Adrenal gland (tissue), 5 donors: ENCODE results near the gene ARHGEF4.

Experiments used
- POLR2A ChIP-seq, 2 donors: fragments of 450-650 bp; IDR thresholded peaks; one replicate each; pipeline ENCODE4 v1.6.1; 2017; ENCODE audit warnings: antibody characterized with exemption in 2 of 2, mild to moderate bottlenecking in 2 of 2, moderate library complexity in 1 of 2
- TF ChIP-seq, protein P1 (sequence below), 6 experiments: fragments of 450-650 bp in 4 of 6; fragments of 200-600 bp in 2 of 6; sonication (generic) in 1 of 6; IDR thresholded peaks; 1 replicate in 5 of 6; 2 replicates in 1 of 6; pipeline versions ENCODE4 v1.5.1 to v1.8.0; 2016 to 2021; ENCODE audit warnings: antibody characterized with exemption in 6 of 6, mild to moderate bottlenecking in 2 of 6, moderate library complexity in 1 of 6
- donor health status: DM: no; HTN: no; CAD: no.

DNA sequence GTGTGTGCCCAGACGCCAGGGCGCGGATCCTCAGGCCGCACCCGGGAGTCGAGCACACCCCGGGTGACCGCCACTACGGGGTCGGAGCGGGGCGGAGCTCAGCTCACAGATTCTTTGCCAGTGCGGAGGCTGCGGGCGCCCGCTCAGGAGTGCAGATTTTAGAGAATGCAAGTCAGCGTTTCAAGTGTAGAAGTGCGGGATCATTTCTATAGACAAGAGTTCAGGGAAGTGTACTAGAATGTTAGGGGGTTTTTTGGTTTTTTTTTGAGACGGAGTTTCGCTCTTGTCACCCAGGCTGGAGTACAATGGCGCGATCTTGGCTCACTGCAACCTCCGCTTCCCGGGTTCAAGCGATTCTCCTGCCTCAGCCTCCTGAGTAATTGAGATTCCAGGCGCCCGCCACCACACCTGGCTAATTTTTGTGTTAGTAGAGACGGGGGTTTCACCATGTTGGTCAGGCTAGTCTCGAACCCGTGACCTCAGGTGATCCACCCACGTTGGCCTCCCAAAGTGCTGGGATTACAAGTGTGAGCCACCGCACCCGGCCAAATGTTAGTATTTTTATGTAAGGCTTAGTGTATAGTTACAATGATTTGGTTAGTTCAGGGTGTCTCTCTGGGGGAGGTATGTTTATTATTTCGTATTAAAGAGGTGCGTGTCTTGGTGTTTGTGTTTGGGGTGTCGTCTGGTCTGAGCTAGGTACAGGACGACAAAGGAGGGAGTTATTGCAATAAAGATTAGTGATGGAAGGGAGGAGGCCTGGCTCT is 257.2 kb downstream of the ARHGEF4 start:
- TF ChIP-seq, protein P1, sequence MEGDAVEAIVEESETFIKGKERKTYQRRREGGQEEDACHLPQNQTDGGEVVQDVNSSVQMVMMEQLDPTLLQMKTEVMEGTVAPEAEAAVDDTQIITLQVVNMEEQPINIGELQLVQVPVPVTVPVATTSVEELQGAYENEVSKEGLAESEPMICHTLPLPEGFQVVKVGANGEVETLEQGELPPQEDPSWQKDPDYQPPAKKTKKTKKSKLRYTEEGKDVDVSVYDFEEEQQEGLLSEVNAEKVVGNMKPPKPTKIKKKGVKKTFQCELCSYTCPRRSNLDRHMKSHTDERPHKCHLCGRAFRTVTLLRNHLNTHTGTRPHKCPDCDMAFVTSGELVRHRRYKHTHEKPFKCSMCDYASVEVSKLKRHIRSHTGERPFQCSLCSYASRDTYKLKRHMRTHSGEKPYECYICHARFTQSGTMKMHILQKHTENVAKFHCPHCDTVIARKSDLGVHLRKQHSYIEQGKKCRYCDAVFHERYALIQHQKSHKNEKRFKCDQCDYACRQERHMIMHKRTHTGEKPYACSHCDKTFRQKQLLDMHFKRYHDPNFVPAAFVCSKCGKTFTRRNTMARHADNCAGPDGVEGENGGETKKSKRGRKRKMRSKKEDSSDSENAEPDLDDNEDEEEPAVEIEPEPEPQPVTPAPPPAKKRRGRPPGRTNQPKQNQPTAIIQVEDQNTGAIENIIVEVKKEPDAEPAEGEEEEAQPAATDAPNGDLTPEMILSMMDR (IDR thresholded peaks at IDR 0.05) = peak in 1 of 6 experiments; percentile 2
- no peak for TF ChIP-seq POLR2A (IDR thresholded peaks at IDR 0.05)
